GM12878 (cell line): ENCODE results near the gene ITSN1. TPM values are rescaled to one million over a fixed set of nuclear protein-coding genes. Genes with fewer than 3 reads are reported as not detected.

Experiments
- ATF3 ChIP-seq: IDR thresholded peaks from 2 replicates; pipeline ENCODE4 v1.6.1; 2011; ENCODE audit warnings: low read depth, mild to moderate bottlenecking, low read length, moderate library complexity, borderline replicate concordance; ENCODE audit errors: extremely low read depth
- BACH1 ChIP-seq: fragments of 450-650 bp; IDR thresholded peaks from 2 replicates; pipeline ENCODE4 v1.6.1; 2017; ENCODE audit warnings: mild to moderate bottlenecking, borderline replicate concordance
- CTCF ChIP-seq, 3 experiments: IDR thresholded peaks in 2 of 3; conservative IDR thresholded peaks in 1 of 3; 2 replicates each; pipeline ENCODE4 v1.5.1; 2011; ENCODE audit warnings: low read depth in 3 of 3, low read length in 3 of 3, mild to moderate bottlenecking in 3 of 3, control low read depth in 2 of 3, moderate library complexity in 2 of 3, inconsistent platforms in 1 of 3, mixed read lengths in 1 of 3; ENCODE audit not compliant: control insufficient read depth in 2 of 3, insufficient read depth in 1 of 3; ENCODE audit errors: extremely low read depth in 1 of 3
- FOS ChIP-seq: IDR thresholded peaks from 3 replicates; pipeline ENCODE4 v1.6.1; 2011; ENCODE audit warnings: borderline replicate concordance; ENCODE audit not compliant: insufficient read length; ENCODE audit errors: extremely low read depth
- FOXK2 ChIP-seq: fragments of 450-650 bp; IDR thresholded peaks from 2 replicates; pipeline ENCODE4 v1.6.1; 2017; ENCODE audit warnings: mild to moderate bottlenecking, moderate library complexity
- HDAC2 ChIP-seq: fragments of 200-600 bp; sonication (generic); IDR thresholded peaks from 2 replicates; pipeline ENCODE4 v1.6.1; 2017
- HDGF ChIP-seq: fragments of 450-650 bp; IDR thresholded peaks from 2 replicates; pipeline ENCODE4 v1.6.1; 2016; ENCODE audit warnings: antibody characterized with exemption
- PAX5 ChIP-seq: IDR thresholded peaks from 2 replicates; pipeline ENCODE4 v1.6.1; 2011; ENCODE audit warnings: low read depth, low read length, borderline replicate concordance
- POLR2A ChIP-seq: IDR thresholded peaks from 2 replicates; pipeline ENCODE4 v1.6.1; 2011; ENCODE audit warnings: low read depth, mild to moderate bottlenecking, low read length
- POU2F2 ChIP-seq: IDR thresholded peaks from 3 replicates; pipeline ENCODE4 v1.6.1; 2011; ENCODE audit warnings: low read depth, mild to moderate bottlenecking, low read length, borderline replicate concordance
- SMAD1 ChIP-seq: fragments of 450-650 bp; IDR thresholded peaks from 2 replicates; pipeline ENCODE4 v1.6.1; 2018; ENCODE audit warnings: mild to moderate bottlenecking, low read depth; ENCODE audit not compliant: partially characterized antibody
- STAT1 ChIP-seq: fragments of 450-650 bp; conservative IDR thresholded peaks from 2 replicates; pipeline ENCODE4 v1.6.1; 2014; ENCODE audit warnings: antibody characterized with exemption, mild to moderate bottlenecking
- ZBTB4 ChIP-seq: fragments of 450-650 bp; formaldehyde crosslinking; IDR thresholded peaks from 2 replicates; pipeline ENCODE4 v1.4.0; 2022; ENCODE audit warnings: mild to moderate bottlenecking, moderate library complexity
- ZNF24 ChIP-seq: fragments of 450-650 bp; IDR thresholded peaks from 2 replicates; pipeline ENCODE4 v1.6.1; 2017; ENCODE audit warnings: antibody characterized with exemption, mild to moderate bottlenecking
- ZNF274 ChIP-seq: IDR thresholded peaks from one replicate; pipeline ENCODE4 v1.8.0; 2011; ENCODE audit not compliant: insufficient read length, insufficient read depth
- polyA plus RNA-seq, 11 experiments: library from polyadenylated mRNA; depleted of rRNA in 4 of 11; unstranded in 6 of 11; stranded (reverse) in 5 of 11; fragments of >200 nt; fragmentation: Nextera tagmentation in 4 of 11; fragmentation: Illumina TruSeq in 1 of 11; extraction: Ambion mirVana in 4 of 11; extraction: Trizol in 1 of 11; gene quantifications; 1 replicate in 1 of 11; 2 replicates in 10 of 11; pipeline versions ENCODE4 v1.2.1 to v1.2.3, GENCODE V29; 2011 to 2016; ENCODE audit warnings: inconsistent platforms in 2 of 11, missing spikeins in 2 of 11, low read depth in 1 of 11
- total RNA-seq, 4 experiments: library from RNA; depleted of rRNA in 3 of 4; stranded (reverse); fragments of >200 nt in 3 of 4; fragmentation: Illumina TruSeq in 1 of 4; extraction: Trizol in 1 of 4; gene quantifications; 2 replicates each; pipeline versions ENCODE4 v1.2.1 to v1.2.3, GENCODE V29; 2013 to 2021
- TF ChIP-seq, protein P1 (sequence below): fragments of 450-650 bp; IDR thresholded peaks from 2 replicates; pipeline ENCODE4 v1.6.1; 2016; ENCODE audit warnings: mild to moderate bottlenecking, moderate library complexity, borderline replicate concordance
- TF ChIP-seq, protein P2 (sequence below): fragments of 450-650 bp; IDR thresholded peaks from 2 replicates; pipeline ENCODE4 v1.6.1; 2017; ENCODE audit warnings: mild to moderate bottlenecking, low read depth, inconsistent platforms; ENCODE audit not compliant: poor library complexity, severe bottlenecking

ITSN1 gene
- total and polyA plus RNA-seq, 10 of the 15 experiments (the other 5 are each of a cell fraction or from before 2014, with no cell fraction given) = 0.89 to 10.6 (median 4.8) TPM

GRCh38 chr21:33642027-33642895 is at the start of gene ITSN1 (continued):
- TF ChIP-seq CTCF (IDR thresholded peaks at IDR 0.05 in 2 of 3, conservative IDR thresholded peaks at IDR 0.05 in 1 of 3; ENCODE audit: control insufficient read depth in 2 of 3, extremely low read depth in 1 of 3, insufficient read depth in 1 of 3, low read depth in 3 of 3, low read length in 3 of 3) (no peak), ZBTB4 (CRISPR knock-in tag) (no peak), FOXK2 (no peak), HDGF (peak; percentile 98), ZNF274 (no peak), ZNF24 (no peak), POU2F2 (no peak), POLR2A (peak; percentile 52; the same call in 1 of the 2 replicates), BACH1 (no peak), FOS (peak; percentile 43), HDAC2 (no peak), STAT1 (0 out of 2 replicates have a peak, but pooled peaks have one; percentile 47), ATF3 (no peak), PAX5 (0 out of 2 replicates have a peak, but pooled peaks have one; percentile 8), SMAD1 (no peak)
- TF ChIP-seq, protein P1, sequence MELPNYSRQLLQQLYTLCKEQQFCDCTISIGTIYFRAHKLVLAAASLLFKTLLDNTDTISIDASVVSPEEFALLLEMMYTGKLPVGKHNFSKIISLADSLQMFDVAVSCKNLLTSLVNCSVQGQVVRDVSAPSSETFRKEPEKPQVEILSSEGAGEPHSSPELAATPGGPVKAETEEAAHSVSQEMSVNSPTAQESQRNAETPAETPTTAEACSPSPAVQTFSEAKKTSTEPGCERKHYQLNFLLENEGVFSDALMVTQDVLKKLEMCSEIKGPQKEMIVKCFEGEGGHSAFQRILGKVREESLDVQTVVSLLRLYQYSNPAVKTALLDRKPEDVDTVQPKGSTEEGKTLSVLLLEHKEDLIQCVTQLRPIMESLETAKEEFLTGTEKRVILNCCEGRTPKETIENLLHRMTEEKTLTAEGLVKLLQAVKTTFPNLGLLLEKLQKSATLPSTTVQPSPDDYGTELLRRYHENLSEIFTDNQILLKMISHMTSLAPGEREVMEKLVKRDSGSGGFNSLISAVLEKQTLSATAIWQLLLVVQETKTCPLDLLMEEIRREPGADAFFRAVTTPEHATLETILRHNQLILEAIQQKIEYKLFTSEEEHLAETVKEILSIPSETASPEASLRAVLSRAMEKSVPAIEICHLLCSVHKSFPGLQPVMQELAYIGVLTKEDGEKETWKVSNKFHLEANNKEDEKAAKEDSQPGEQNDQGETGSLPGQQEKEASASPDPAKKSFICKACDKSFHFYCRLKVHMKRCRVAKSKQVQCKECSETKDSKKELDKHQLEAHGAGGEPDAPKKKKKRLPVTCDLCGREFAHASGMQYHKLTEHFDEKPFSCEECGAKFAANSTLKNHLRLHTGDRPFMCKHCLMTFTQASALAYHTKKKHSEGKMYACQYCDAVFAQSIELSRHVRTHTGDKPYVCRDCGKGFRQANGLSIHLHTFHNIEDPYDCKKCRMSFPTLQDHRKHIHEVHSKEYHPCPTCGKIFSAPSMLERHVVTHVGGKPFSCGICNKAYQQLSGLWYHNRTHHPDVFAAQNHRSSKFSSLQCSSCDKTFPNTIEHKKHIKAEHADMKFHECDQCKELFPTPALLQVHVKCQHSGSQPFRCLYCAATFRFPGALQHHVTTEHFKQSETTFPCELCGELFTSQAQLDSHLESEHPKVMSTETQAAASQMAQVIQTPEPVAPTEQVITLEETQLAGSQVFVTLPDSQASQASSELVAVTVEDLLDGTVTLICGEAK = peak; percentile 31; the same call in 1 of the 2 replicates
- TF ChIP-seq, protein P2, sequence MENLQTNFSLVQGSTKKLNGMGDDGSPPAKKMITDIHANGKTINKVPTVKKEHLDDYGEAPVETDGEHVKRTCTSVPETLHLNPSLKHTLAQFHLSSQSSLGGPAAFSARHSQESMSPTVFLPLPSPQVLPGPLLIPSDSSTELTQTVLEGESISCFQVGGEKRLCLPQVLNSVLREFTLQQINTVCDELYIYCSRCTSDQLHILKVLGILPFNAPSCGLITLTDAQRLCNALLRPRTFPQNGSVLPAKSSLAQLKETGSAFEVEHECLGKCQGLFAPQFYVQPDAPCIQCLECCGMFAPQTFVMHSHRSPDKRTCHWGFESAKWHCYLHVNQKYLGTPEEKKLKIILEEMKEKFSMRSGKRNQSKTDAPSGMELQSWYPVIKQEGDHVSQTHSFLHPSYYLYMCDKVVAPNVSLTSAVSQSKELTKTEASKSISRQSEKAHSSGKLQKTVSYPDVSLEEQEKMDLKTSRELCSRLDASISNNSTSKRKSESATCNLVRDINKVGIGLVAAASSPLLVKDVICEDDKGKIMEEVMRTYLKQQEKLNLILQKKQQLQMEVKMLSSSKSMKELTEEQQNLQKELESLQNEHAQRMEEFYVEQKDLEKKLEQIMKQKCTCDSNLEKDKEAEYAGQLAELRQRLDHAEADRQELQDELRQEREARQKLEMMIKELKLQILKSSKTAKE = peak; percentile 42
